ENCODE results near the gene ITGA6.

ITGA6 gene

GRCh38 chr2:172456002-172456401, 28.6 kb downstream of the ITGA6 start:
- no peak for TF ChIP-seq CTCF (IDR thresholded peaks at IDR 0.05; ENCODE audit: insufficient read depth, missing control alignments)
- DNase-seq (ENCODE audit: insufficient read length, low spot score): no peak
- no peak for FAIRE-seq

- no peak for FAIRE-seq
- no peak for TF ChIP-seq CTCF (IDR thresholded peaks at IDR 0.05; ENCODE audit: insufficient read depth, missing control alignments)
Measured at GRCh38 chr2:172457536-172457935, 30.1 kb downstream of the ITGA6 start.

GRCh38 chr2:172458561-172459124, 31.3 kb downstream of the ITGA6 start:
- FAIRE-seq: no peak
- no peak for TF ChIP-seq CTCF (IDR thresholded peaks at IDR 0.05; ENCODE audit: insufficient read depth, missing control alignments)
- no peak for DNase-seq (ENCODE audit: insufficient read length, low spot score)

More at GRCh38 chr2:172457536-172457935, 30.1 kb downstream of the ITGA6 start:
- DNase-seq (ENCODE audit: insufficient read length, low spot score): no peak

- no peak for FAIRE-seq
- no peak for DNase-seq (ENCODE audit: insufficient read length, low spot score)
- TF ChIP-seq CTCF (IDR thresholded peaks at IDR 0.05; ENCODE audit: insufficient read depth, missing control alignments): no peak
Measured at GRCh38 chr2:172460780-172461201, 33.4 kb downstream of the ITGA6 start.

GRCh38 chr2:172461591-172462372, 34.4 kb downstream of the ITGA6 start:
- TF ChIP-seq CTCF (IDR thresholded peaks at IDR 0.05; ENCODE audit: insufficient read depth, missing control alignments): peak; percentile 82
- no peak for DNase-seq (ENCODE audit: insufficient read length, low spot score)
- FAIRE-seq: no peak

GRCh38 chr2:172462373-172462848, 35.0 kb downstream of the ITGA6 start:
- DNase-seq (ENCODE audit: insufficient read length, low spot score) (no peak), FAIRE-seq (no peak)
- no peak for TF ChIP-seq CTCF (IDR thresholded peaks at IDR 0.05; ENCODE audit: insufficient read depth, missing control alignments)

- FAIRE-seq: no peak
- TF ChIP-seq CTCF (IDR thresholded peaks at IDR 0.05; ENCODE audit: insufficient read depth, missing control alignments): no peak
- no peak for DNase-seq (ENCODE audit: insufficient read length, low spot score)
Measured at GRCh38 chr2:172462849-172463381, 35.5 kb downstream of the ITGA6 start.
